Mesodermal cell (in vitro differentiated cells): ENCODE data around the gene IGSF3.
A peak's percentile ranks its signal among the peaks of the same experiment; 100 is the strongest.

ENCODE experiments used
- H3K27ac ChIP-seq: 2 replicates; pipeline ENCODE4 v1.7.0; 2013; ENCODE audit warnings: mild to moderate bottlenecking, low read depth, low read length, moderate library complexity; ENCODE audit not compliant: severe bottlenecking
- H3K36me3 ChIP-seq: 2 replicates; pipeline ENCODE4 v1.7.1; 2013; ENCODE audit warnings: mild to moderate bottlenecking, low read length, moderate library complexity; ENCODE audit not compliant: control insufficient read depth, insufficient read depth
- H3K4me1 ChIP-seq: one replicate; pipeline ENCODE4 v1.7.1; 2013; ENCODE audit warnings: mild to moderate bottlenecking, low read length; ENCODE audit not compliant: insufficient read depth, control insufficient read depth, poor library complexity, severe bottlenecking
- H3K4me3 ChIP-seq: 2 replicates; pipeline ENCODE4 v1.7.0; 2013; ENCODE audit warnings: low read length, control low read depth, mild to moderate bottlenecking; ENCODE audit not compliant: insufficient read depth, poor library complexity, severe bottlenecking; ENCODE audit errors: extremely low read depth
- H3K9me3 ChIP-seq: 2 replicates; pipeline ENCODE4 v1.7.1; 2013; ENCODE audit warnings: mild to moderate bottlenecking, low read length, moderate library complexity; ENCODE audit not compliant: control insufficient read depth
- WGBS, 2 experiments: methylation state at CpG; one replicate each; pipeline ENCODE4 v1.1.5; 2013; ENCODE audit warnings: missing lambda C conversion rate in 2 of 2; ENCODE audit not compliant: insufficient coverage in 2 of 2; 5-methylcytosine and 5-hydroxymethylcytosine counted together

The IGSF3 gene

DNA sequence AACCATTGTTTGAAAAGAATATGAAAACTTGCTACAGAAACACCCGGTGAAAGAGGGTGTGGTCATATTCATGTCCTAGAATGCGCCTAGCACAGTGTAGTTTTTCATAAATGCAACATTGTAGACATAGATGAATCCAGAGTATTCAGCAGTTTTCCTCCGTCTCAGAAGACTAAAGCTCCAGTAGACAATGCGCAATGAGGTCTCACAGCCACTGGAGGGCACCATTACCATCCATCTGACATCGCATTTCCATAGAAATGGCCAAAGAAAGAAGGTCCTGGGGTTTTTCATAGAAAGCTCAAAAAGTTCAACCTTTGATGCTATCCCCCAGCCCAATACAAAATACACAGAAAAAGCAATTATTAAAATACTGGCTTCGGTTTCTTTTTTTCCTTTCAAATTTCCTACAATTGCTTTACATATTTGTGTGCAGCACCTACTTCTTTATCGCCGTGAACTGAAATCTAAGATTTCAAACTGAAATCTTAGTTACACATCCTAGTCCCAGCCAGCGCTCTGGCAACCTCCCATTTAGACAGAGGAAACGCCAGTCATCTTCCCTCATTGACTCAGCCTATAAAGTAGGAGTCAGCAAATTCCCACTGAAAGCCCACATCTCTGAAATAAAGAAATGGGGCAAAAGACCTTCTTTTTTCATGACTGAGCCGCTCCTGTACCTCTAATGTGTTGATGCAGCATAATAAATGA, 92.8 kb downstream of the IGSF3 start:
- no peak overlapping the region for H3K27ac ChIP-seq
- H3K4me1 ChIP-seq: peaks cover 36% of the 10 kb centered on the region
- no peaks in the 10 kb centered on the region for H3K9me3 ChIP-seq
- H3K36me3 ChIP-seq: no peaks in the 10 kb centered on the region
- whole genome bisulfite sequencing, 2 experiments: 42 to 49% methylated on average over 8 to 10 of the region's 11 CpGs
- no peak overlapping the region for H3K4me3 ChIP-seq

DNA sequence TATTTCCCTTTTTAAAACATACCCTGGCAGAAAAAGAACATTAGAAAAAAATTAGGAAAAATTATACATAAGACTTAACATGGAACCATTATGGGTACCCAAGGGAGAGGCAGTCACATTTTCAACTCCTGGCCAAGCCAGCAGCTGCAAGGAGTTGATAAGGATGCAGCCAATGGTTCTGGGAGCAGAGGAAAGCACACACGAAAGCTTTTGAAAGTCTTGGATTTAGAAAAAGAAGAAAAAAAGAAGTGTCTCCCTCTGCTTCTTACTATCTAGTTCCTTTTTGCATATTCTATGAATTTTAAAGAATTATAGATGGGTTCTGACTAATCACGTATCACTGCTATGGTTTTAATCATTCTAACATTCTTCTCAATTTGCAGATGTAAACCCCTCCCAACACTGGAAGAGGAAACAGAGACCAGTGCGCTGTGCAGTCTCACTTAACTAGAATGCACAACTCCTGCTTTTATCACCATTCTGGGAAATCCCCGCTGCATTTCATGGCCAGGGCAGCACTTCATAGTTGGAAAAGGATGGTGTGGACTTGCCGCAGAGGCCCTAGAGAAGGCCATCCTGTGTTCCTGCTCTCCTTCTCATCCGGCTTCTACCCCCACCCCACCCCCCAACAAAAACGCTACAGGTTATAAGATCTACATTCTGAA, 94.0 kb downstream of the IGSF3 start:
- no peak overlapping the region for H3K27ac ChIP-seq
- 100% methylated on average over 1 of the region's 7 CpGs; no CpG with 5 or more reads in 1 of the 2 experiments for WGBS, 2 experiments

DNA sequence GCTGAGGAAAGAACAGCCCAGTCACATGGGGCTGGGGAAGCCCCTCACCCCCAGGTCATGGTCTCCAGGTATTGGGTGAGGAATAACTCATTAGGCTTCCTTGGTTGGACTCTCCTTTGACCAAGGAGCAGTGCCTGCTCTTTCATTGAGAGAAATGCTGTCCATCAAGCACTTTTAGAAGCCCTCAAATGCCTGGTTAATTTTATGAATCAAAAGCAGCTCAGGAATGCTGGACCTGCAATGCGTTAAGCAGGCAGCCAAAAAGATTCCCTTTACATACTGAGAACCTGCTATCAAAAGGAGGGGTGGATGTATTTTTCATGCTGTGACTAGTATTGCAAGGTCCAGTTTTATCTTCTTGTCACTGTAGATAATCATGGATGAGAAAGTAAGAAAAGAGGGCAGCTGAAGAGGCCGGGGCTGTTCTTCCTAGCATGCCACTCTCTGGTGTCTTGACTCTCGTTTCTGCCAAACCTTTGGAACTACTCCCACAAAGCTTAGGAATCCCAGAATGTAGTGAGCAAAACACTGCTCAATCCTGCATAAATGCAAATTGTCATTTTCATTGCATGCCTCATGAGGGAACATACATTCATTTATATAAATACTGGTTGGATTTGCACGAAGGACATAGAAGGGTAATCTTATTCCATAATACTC, 94.6 kb downstream of the IGSF3 start:
- Histone ChIP-seq H3K4me3 (no peak overlapping the region), H3K36me3 (no peaks in the 10 kb centered on the region), H3K27ac (no peak overlapping the region), H3K4me1 (peaks cover 37% of the 10 kb centered on the region), H3K9me3 (no peaks in the 10 kb centered on the region)
- whole genome bisulfite sequencing, 2 experiments: 70 to 100% methylated on average over 1 to 3 of the region's 4 CpGs

More for the DNA sequence above, 94.0 kb downstream of the IGSF3 start:
- Histone ChIP-seq H3K9me3 (no peaks in the 10 kb centered on the region), H3K36me3 (no peaks in the 10 kb centered on the region), H3K4me3 (no peak overlapping the region), H3K4me1 (peaks cover 37% of the 10 kb centered on the region)

GRCh38 chr1:116572099-116572498, 95.4 kb downstream of the IGSF3 start:
- Histone ChIP-seq H3K4me1 (peaks cover 37% of the 10 kb centered on the region), H3K9me3 (no peaks in the 10 kb centered on the region), H3K4me3 (no peak overlapping the region), H3K36me3 (no peaks in the 10 kb centered on the region), H3K27ac (no peak overlapping the region)
- WGBS, 2 experiments: no CpG with 5 or more reads among the region's 2 CpGs

GRCh38 chr1:116571215-116571919, 96.2 kb downstream of the IGSF3 start:
- Histone ChIP-seq H3K4me1 (peaks cover 37% of the 10 kb centered on the region), H3K4me3 (peak overlapping the region; percentile 70), H3K27ac (peak overlapping the region; percentile 84), H3K36me3 (no peaks in the 10 kb centered on the region), H3K9me3 (no peaks in the 10 kb centered on the region)
- 14 to 17% methylated on average over 14 of the region's 24 CpGs for WGBS, 2 experiments

- 1% methylated on average over 54 to 68 of the region's 90 CpGs for WGBS, 2 experiments
Measured at GRCh38 chr1:116570358-116571214, 96.9 kb downstream of the IGSF3 start, which contains the start of gene CD58. Gene CD58, minus strand, starts transcription at chr1:116571026. Its CDS starts 54 bp downstream, at chr1:116570972.

DNA sequence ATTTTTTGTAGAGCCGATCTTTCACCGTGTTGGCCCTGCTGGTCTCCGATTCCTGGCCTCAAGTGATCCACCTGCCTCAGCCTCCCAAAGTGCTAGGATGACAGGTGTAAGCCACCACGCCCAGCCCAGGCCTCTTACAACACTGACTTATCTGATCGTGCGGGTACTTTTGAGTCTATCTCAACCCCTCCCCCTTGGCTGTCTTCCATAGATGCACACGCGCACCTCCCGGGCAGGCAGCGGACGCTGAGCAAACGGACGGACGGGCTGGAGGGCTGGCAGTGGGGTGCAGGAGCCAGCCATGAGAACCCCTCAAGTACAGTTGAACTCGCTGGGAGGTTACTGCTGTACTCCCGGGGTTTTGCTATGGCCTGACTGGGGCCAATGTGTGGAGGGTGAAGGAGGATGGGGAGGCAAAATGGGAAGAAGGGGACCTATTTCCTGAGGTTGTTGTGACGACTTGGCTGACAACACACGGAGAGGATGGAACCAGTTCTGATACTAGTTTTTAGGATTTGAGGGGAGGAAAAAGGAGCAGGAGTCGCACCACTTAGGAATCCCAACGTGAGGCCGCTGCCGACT, 97.7 kb downstream of the IGSF3 start:
- peak overlapping the region; percentile 70 for H3K4me3 ChIP-seq
- H3K9me3 ChIP-seq: no peaks in the 10 kb centered on the region
- peaks cover 37% of the 10 kb centered on the region for H3K4me1 ChIP-seq
- peak overlapping the region; percentile 84 for H3K27ac ChIP-seq
- peaks cover 2% of the 10 kb centered on the region for H3K36me3 ChIP-seq
- 54 to 64% methylated on average over 16 to 22 of the region's 22 CpGs for WGBS, 2 experiments

More at GRCh38 chr1:116570358-116571214, 96.9 kb downstream of the IGSF3 start, which contains the start of gene CD58:
- peaks cover 37% of the 10 kb centered on the region for H3K4me1 ChIP-seq
- no peaks in the 10 kb centered on the region for H3K9me3 ChIP-seq
- peak within 1 kb of the TSS; percentile 84 for H3K27ac ChIP-seq
- H3K36me3 ChIP-seq: no peaks in the 10 kb centered on the region
- H3K4me3 ChIP-seq: peak within 1 kb of the TSS; percentile 70

- Histone ChIP-seq H3K27ac (no peak overlapping the region), H3K9me3 (no peaks in the 10 kb centered on the region), H3K36me3 (peaks cover 4% of the 10 kb centered on the region), H3K4me1 (peaks cover 34% of the 10 kb centered on the region), H3K4me3 (no peak overlapping the region)
Measured at GRCh38 chr1:116569381-116569670, 98.2 kb downstream of the IGSF3 start.

GRCh38 chr1:116568662-116569380, 98.7 kb downstream of the IGSF3 start:
- H3K27ac ChIP-seq: no peak overlapping the region
- WGBS, 2 experiments: 92 to 100% methylated on average over 2 of the region's 2 CpGs
- peaks cover under 1% of the 10 kb centered on the region for H3K9me3 ChIP-seq
- no peak overlapping the region for H3K4me3 ChIP-seq
- peaks cover 29% of the 10 kb centered on the region for H3K4me1 ChIP-seq
- peaks cover 4% of the 10 kb centered on the region for H3K36me3 ChIP-seq
